Measurements from ENCODE around the gene SNX10.

Gene SNX10

GRCh38 chr7:26340476-26341018 is 48.9 kb downstream of the SNX10 start:
- DNase-seq = no peak

GRCh38 chr7:26343320-26343832 is 51.7 kb downstream of the SNX10 start:
- DNase-seq = no peak

DNA sequence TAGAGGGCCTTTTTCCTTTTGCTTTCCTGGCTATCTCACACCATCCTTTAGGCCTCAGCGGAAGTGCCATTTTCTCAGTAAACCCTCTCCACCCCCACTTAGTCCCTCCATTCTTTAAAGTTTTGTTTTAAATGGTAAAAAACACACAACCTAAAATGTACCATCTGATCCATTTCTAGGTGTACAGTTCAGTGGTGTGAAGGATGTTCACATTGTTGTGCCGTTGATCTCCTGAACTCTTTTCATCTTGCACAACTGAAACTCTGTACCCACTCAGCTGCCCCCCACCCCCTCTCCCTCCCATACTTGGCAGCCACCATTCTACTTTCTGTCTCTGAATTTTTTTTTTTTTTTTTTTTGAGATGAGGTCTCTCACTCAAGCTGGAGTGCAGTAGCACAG is 52.2 kb downstream of the SNX10 start:
- DNase-seq = no peak

DNA sequence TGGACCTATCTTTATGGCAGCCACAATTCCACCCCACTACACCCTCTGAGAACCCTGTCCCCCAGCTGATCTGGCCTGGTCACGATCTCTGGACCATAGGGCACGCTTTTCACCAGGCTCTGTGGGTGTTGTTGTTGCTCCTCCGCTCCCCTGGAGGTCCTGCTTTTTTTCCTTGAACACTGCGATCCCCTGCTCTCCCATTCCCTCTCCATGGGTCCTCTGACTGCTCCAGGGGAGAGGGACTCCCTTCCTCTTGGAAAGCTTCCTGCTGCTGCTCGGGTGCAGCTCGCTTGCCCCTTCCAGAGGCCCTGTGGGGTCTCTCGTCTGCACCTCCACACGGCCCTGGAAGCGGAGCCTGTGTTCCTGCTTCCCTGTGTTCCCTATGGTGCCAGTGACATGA is 53.5 kb downstream of the SNX10 start:
- DNase-seq = no peak

DNA sequence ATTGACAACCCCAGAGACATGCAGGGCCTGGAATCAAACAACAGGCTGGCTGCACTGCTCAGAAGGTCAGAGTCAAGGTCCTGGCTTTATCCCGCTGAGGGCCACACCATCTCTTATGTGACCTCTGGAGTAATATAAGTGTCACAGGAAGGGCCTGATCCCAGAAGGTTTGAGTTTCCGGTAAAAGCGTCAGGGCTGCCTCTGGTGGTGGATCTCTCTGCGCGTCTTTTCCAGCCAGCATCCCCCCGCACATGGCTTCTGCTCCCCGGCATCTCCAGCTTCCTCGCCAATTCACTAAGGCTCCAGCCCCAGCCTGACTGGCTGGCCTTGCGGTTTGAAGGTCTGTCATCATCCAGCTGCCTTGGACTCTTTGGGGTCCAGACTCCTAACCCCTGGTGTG is 54.2 kb downstream of the SNX10 start:
- no peak for DNase-seq

GRCh38 chr7:26346611-26347203 is 55.0 kb downstream of the SNX10 start:
- no peak for DNase-seq

GRCh38 chr7:26348234-26348851 is 56.7 kb downstream of the SNX10 start:
- no peak for DNase-seq

- DNase-seq = peak; percentile 84
Observed at GRCh38 chr7:26349005-26349915, 57.6 kb downstream of the SNX10 start.

GRCh38 chr7:26351171-26351570 is 59.5 kb downstream of the SNX10 start:
- DNase-seq = no peak

GRCh38 chr7:26356229-26356628 is 64.6 kb downstream of the SNX10 start:
- DNase-seq = no peak

DNA sequence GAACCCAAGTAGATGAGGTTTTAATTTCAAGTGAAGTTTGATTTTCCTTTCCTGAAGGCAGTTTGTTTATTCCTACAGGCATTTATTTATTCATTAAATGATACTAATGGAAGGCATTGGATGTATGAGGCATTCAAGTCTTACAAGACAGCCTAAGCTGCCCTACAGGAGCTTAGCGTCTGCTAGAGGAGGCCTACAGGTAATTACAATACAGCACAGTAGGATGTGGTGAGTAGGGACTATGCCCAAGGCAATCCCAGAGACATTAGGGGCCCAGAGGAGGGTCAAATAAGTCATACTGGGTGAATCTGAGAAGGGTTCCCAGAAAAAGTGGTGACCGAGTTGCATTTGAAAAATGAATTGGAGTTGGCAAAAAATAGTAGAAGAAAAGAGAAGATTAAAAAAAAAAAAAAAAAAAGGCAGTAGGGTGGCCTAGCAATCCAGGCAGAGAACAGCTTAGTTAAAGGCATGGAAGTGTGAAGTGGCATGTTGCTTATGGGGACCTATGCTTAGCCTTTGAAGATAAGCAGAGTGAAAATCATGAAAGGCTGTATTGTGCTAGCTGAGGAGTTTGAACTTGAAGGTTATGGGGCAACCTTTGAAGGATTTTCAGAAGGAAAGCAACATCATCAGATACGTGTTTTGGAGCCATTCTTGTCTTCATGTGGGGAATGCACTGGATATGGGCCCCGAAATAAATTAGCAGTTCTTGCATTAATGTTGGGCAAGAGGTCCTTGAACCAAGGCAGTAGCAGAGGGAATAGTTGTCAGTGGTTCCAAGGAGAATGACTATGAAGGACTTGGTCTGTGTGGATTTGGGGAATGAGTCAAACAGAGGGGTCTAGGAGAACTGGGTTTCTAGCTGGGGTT is 65.5 kb downstream of the SNX10 start:
- DNase-seq = no peak

- no peak for DNase-seq
Observed at GRCh38 chr7:26357799-26358151, 66.1 kb downstream of the SNX10 start.

GRCh38 chr7:26360650-26361049 is 69.0 kb downstream of the SNX10 start:
- no peak for DNase-seq

DNA sequence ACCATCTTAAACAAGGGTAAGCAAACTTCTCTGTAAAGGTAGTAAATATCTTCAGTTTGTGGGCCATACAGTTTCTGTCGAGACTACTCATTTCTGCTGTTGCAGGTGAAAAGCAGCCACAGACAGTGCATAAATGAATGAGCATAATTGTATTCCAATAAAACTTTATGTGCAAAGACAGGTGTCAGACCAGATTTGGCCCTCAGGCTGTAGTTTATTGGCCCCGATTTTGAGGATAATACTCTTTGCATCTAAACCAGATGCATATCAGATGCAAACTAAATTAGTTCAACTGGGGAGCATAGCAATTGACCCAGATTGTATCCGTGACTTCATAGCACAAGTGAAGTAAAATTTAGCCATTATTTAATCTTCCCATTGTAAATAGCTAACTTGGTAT is 70.0 kb downstream of the SNX10 start:
- no peak for DNase-seq

DNA sequence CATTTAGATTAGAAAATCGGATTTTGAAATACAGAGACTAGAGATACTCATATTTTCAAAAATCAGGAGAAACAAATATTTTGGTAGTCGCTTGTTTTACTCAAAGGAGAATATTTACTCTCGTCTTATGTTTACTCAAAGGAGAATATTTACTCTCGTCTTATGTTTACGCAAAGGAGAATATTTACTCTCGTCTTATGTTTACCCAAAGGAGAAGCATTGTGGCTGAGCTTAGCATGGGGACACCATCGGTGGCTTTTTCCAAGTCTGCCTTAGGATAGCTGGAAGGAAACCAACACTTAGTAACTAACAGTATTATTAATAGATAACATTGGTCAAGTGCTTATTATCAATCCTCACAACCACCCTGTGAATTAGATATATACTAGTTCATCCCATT is 71.8 kb downstream of the SNX10 start:
- DNase-seq = no peak

DNA sequence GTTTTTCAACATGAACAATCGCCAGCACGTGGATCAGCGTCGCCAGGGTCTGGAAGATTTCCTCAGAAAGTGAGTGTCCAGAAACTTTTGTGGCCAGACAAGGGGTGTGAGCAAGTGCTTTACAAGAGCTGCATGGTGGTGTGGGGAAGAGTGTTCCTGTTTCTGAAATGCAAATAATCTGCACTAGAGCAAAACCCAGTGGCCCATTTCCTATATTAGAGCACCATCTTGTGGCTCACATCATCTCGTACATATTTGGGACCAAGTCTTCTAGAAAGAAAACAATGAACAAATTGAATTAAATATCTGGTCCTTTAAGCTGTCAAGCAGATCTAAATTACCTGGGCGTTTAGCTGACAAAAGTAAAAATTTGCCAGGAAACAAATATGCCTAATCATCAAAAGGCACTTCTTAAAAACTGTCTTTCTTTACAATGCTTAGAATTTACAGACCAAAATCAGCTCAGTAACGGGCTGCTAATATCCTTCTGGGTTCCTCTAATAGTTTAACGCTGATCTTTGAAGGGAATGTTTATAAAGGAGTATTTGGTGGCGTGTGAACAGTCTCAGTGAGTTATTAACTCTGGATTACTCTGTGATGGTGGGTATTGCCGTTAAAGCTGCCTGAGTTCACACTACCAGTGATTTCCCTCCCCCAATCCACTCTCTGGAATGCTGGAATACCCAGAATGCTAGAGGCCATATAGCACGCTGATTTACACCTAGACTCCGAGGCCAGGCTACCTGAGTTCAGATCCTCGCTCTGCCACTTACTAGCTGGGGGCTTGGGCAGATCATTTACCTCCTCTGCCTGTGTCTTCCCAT is 73.6 kb downstream of the SNX10 start:
- peak; percentile 85 for DNase-seq

DNA sequence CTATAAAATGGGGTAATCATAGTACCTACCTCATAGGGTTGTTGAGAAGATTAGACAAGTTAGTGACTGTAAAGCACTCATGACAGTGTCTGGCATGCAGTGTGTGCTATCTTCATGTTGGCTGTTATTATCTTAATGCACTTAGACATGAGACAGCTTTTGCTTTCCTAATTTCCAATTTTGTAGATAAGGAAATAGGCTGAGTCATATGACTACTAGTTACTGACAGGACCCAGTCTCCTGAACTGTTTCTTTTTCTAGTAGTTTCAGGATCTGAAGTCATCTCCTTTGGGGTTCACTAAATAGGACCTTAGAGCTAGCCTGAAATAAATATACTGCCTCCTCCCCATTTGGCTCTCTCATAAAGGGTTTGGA is 74.2 kb downstream of the SNX10 start:
- DNase-seq = no peak

GRCh38 chr7:26367219-26367711 is 75.6 kb downstream of the SNX10 start:
- no peak for DNase-seq

GRCh38 chr7:26368542-26368941 is 76.9 kb downstream of the SNX10 start:
- peak; percentile 20 for DNase-seq

GRCh38 chr7:26369593-26369992 is 77.9 kb downstream of the SNX10 start:
- DNase-seq = peak; percentile 65

- DNase-seq = no peak
Observed at GRCh38 chr7:26370011-26370410, 78.3 kb downstream of the SNX10 start.

- DNase-seq = no peak
Observed at GRCh38 chr7:26372249-26372648, 80.6 kb downstream of the SNX10 start.
